Activated CD4-positive, alpha-beta T cell treated with anti-CD3 and anti-CD28 coated beads, Interleukin-2, Interleukin-4, amounts not matched to agents 100 ng/mL and 50 ng/mL, durations not matched to agents 16 hours and 8 hours (primary cell): ENCODE measurements around the gene ZNF365.
"Not testable (repeated sequence)": the region's sequence is repeated elsewhere in the genome, so short reads cannot be mapped to it uniquely, and the experiment has no call there.

Source experiments
- DNase-seq: peaks from one replicate; pipeline ENCODE4 v3.0.0-alpha.2; 2020; ENCODE audit warnings: low spot score

The ZNF365 gene

GRCh38 chr10:62373995-62374861, at the start of gene ZNF365:
ZNF365 (plus strand) TSS chr10:62374369; CDS start chr10:62376194, 1,825 bp downstream.
- DNase-seq, result no peak

GRCh38 chr10:62326176-62326575, 48.0 kb upstream of the ZNF365 start:
- DNase-seq, result no peak

DNA sequence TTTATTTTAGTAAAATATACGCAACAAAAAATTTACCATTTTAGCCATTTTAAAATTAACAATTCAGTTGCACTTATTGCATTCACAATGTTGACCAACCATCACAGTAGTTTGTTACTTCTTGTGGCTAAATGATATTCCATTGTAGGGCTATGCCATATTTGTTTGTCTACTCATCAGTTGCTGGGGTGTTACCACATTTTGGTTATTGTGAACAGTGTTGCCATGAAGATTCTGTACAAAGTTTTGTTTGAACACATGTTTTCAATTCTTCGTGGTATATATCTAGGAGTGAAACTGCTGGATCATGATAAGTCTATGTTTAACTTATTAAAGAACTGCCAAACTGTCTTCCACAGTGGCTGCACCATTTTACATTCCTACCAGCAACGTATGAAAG, 46.3 kb upstream of the ZNF365 start:
- DNase-seq, result no peak

DNA sequence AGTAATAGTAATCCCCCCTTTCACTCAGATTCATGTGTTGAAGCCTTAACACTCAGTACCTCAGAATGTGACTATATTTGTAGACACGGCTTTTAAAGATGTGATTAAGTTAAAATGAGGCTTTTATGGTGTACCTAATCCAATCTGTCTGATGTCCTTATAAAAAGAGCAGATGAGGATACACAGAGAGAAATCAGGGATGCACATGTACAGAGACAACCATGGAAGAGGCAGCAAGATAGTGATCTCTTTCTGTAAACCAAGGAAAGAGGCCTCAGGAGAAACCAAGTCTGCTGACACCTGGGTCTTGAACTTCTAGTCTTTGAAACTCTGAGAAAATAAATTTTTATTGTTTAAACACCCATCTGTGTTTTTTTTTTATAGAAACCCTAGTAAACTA, 44.0 kb upstream of the ZNF365 start:
- no peak for DNase-seq

DNA sequence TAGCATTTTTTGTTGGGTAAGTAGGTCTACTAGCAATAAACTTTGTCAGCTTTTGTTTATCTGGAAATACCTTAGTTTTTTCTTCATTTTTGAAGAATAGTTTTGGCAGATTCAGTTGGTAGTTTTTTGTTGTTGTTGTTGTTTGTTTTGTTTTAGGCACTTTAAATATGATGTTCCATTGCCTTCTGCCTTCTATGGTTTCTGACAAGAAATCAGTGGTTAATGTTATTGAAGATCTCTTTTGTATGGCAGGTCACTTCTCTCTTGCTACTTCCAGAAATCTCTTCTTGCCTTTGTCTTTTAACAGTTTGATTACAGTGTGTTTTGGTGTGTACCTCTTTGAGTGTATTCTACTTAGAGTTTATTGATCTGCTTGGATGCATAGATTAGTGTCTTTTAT, 41.8 kb upstream of the ZNF365 start:
- DNase-seq, result no peak

- DNase-seq, result no peak
Measured at GRCh38 chr10:62333135-62333889, 40.9 kb upstream of the ZNF365 start.

GRCh38 chr10:62333988-62334682, 40.0 kb upstream of the ZNF365 start:
- DNase-seq, result no peak

- DNase-seq, result no peak
Measured at GRCh38 chr10:62335326-62335725, 38.8 kb upstream of the ZNF365 start.

DNA sequence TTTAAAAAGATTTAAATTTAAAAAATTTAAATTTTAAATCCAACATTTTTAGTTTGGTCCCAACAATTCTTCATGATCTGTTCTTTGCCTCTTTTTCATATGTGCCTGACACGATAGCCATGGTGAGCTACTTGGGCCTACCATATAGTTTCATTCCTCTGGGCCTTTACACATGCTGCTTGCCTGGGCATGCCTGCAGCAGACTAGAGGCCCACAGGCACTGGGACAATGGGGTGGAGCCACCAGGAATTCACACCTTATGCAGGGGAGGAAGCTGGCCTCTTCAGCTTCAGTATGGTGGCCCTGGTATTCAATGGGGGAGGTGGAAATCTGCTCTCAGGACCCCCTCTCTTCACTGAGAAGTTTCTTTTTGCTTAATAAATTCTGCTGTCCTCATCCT, 37.8 kb upstream of the ZNF365 start:
- no peak for DNase-seq

DNA sequence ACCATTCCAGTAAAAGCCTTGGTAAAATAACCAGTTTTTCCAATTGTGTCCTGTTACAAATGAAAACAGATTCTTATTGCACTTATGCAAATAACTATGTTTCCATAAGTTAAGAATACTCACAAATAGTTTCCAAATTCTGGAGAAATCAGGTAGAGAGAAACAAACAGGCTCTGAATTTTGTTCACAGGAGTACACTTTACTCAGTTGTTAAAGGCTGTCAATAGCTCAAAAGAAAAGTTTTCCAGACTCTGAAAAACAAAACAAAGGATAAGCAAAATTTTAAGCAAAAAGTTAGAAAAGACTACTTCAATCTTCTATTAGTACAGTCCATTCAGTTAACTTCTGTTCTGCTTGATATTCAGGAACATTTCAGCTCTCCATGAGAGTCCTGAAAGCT, 32.8 kb upstream of the ZNF365 start:
- DNase-seq, result no peak

- no peak for DNase-seq
Measured at GRCh38 chr10:62343000-62343399, 31.2 kb upstream of the ZNF365 start.

GRCh38 chr10:62348029-62348428, 26.1 kb upstream of the ZNF365 start:
- DNase-seq, result no peak

DNA sequence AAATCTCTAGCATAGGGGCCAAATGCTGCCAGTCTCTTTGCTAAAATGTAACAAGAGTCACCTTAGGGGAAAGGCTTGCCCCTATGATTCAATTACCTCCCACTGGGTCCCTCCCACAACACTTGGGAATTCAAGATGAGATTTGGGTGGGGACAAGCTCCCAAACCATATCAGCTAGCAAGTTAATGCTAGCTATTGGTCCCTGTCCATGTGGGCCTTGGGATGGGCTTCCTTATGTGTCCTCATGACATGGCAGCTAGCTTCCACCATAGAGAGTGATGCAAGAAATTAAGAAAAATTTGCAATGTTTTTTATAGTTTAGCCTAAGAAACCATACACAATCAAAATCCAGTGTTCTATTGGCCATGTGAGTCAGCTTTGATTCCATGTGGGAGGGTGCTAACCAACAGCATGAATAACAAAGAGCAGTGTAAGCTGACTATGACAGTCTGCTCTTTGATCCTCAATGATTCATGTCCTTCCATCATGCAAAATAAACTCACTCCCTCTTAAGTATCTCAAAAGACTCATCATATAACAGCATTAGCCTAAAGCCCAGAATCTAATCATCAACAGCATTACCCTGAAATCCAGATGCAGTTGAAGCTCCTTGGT, 21.7 kb upstream of the ZNF365 start:
- no peak for DNase-seq

DNA sequence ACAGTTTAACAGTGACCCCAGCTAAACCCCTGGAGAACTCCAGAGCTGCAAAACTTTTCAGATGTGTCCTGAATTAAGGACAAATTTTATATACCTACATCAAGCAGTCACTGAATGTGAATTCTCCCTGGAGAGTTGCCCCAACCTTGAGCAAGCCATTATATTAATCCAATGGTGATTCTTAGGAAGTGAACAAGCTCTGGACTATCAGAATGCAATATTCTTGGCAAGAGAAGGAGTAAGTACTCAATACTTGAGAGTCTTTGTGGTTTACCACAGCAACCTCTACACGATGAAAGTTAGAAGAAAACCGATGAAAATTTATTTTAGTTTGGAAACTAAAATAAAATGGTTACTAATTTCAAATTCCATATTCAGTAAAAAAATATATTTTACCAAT, 19.3 kb upstream of the ZNF365 start:
- no peak for DNase-seq

DNA sequence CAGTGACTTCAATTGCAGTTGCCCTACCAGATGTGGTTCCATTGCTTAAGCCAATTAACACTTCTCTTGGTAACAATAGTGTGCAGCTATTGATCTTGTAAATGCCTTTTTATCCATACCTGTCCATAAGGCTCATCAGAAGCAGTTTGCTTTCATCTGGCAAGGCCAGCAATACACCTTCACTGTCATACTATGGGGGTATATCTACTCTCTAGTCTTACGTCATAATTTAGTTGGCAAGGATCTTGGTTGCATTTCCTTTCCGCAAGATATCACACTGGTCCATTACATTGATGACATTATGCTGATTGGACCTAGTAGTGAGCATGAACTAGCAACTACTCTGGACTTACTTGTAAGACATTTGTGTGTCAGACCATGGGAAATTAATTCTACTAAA, 17.7 kb upstream of the ZNF365 start:
- no peak for DNase-seq

- DNase-seq, result not testable (repeated sequence)
Measured at GRCh38 chr10:62358151-62358550, 16.0 kb upstream of the ZNF365 start.

- no peak for DNase-seq
Measured at GRCh38 chr10:62373639-62373994, 552 bp upstream of the ZNF365 start.

- no peak for DNase-seq
Measured at GRCh38 chr10:62374862-62375710, 917 bp downstream of the ZNF365 start.

DNA sequence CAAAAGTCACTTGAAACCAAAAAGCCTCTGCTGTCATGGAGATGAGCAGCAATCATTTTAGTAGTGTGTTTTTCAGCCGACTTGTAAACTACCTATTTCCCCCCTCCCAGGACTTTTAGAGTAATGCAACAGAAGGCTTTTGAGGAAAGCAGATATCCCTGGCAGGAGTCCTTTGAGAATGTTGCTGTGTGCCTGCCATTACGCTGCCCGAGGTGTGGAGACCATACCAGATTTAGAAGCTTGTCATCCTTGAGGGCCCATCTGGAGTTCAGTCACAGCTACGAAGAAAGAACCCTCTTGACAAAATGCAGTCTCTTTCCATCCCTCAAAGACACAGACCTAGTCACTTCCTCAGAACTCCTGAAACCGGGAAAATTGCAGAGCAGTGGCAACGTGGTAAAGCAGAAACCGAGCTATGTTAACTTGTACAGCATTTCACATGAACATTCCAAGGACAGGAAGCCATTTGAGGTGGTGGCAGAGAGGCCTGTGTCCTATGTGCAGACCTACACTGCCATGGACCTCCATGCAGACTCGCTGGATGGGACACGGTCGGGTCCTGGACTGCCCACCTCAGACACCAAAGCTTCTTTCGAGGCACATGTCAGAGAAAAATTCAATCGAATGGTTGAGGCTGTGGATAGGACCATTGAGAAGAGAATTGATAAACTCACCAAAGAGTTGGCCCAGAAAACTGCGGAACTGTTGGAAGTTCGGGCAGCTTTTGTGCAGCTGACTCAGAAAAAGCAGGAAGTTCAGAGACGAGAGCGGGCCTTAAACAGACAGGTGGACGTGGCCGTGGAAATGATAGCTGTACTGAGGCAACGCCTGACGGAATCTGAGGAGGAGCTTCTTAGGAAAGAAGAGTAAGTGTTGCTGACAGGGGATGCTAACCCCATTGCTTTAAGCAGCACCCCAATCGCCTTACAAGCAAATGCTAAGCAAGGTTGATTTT, 2.2 kb downstream of the ZNF365 start:
- DNase-seq, result no peak

DNA sequence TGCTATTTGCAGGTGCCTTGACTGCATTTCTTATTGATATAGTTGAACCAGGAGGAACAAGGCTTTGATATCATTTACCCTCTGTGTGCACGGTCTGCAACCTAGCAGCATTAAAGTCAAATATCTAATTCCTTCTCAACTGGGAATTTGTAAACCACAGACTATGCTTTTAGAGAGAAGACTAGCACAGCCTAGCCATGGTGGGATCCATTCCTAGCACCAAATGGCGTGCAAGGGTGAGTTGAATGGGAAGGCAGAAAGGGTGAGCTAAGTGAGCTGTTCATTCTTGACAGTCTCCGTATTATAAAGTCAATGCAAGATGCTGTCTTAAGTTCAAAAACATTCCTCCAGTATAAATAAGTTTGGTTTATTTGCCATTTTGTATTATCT, 2.9 kb downstream of the ZNF365 start:
- no peak for DNase-seq
